GM18511 (cell line): Measurements from ENCODE around the gene SERPINA5.
"Not testable (repeated sequence)": the region's sequence is repeated elsewhere in the genome, so short reads cannot be mapped to it uniquely, and the experiment has no call there.

ENCODE experiments used
- ATAC-seq: cut with Tn5 transposase; IDR thresholded peaks from one replicate; pipeline ENCODE4 v1.9.1; 2021; ENCODE audit warnings: mild to moderate bottlenecking, moderate library complexity; ENCODE audit not compliant: unreplicated experiment

Gene SERPINA5

DNA sequence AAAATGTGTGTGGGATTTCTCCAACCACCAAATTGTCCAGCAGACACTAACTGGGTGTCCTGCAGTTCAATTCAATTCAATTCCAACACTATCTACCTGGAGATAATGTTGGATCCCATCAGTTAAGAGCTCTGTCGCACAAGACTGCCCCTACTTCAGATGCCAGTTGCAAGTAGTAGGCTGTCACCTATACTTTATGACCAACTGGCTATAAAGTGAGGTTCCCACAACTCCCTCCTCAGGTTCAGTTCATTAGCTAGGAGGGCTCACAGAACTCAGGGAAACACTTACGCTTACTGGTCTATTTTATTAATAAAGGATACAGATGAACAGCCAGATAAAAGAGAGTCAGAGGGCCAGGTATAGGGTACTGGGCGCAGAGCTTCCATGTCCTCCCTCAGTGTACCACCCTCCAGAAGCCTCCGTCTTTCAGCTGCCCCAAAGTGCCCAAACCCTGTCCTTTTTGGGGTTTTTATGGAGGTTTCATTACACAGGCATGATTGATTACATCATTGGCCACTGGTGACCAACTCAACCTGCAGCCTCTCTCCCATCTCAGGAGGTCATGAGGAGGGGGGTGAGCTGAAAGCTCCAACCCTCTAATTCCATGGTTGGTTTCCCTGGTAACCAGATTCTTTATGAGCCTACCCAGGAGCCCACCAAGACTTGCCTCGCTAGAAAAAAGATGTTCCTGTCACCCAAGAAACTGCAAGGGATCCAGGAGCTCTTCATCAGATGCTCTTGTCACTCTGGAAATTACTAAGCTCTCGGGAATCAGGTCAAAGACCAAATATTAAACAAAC, 7.5 kb upstream of the SERPINA5 start:
- ATAC-seq, result no peak

DNA sequence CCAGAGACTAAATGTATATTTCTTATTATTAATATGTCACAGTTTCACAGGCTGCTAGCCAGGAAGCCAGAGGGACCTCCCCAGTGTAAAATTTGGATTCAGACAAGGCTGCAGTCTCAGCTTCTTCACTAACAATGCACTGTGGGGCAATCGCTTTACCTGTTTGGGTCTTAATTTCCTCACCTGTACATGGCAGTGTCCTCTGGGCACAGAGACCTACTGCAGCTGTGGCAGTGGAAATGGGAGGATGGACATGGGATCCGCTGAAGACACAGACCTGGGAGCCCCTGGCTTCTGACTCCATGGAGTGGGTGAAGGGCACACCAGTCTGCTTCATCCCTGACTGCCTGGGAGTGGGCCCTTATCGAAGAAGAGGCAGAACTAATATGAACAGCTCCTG, 6.9 kb upstream of the SERPINA5 start:
- no peak for ATAC-seq

DNA sequence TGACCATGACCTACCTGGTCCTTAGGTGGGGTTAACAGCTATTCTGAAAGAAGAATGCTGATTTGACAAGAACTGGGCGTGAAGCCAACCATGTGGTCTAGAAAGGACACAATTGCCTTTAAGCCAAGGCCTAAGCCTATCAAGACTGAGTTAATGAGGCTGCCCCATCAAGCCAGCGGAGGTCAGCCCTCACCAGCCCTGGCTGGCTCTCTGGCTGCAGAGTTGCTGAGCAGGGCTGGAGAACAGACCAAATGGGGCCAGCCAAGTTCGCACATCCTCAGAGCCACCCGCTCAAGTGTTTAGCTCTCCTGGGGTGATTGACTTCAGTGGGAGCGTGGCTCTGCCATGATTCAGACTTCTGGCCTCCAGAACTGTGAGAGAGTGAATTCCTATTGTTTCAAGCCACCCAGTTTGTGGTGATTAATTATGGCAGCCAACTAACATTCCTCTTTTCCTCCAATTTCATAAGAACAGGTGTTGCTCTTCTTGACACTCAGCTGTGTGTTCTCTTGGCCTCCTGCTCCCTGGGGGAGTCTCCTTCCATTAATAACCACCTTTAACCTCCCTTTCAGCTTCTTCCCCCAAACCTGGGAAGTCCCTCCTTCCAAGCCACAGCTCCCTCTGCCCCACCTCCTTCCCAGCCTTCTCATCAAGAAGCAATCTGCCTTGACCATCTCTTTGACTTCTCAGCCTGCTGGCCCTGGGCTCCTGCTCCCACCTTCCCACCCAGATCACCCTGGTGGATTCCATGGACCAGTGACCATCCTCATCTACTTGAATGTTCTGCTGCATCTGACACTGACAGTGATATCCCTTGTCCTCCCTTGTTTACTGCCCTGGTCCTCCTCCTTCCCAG, 5.3 kb upstream of the SERPINA5 start:
- no peak for ATAC-seq

DNA sequence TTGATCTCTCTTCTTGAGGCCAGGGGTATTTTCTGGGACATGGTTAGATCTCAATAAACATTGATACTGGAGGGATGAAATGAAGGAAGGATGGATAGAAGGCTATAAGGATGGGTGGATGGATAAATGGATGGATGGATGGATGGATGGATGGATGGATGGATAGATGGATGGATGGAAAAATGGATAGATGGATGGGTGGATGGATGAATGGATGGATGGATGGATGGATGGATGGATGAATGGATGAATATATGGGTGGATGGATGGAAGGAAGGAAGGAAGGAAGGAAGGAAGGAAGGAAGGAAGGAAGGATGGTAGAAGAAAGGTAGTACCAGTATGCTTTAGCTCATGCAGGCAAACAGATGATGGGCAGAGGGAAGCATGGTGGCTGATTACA, 3.8 kb upstream of the SERPINA5 start:
- not testable (repeated sequence) for ATAC-seq

DNA sequence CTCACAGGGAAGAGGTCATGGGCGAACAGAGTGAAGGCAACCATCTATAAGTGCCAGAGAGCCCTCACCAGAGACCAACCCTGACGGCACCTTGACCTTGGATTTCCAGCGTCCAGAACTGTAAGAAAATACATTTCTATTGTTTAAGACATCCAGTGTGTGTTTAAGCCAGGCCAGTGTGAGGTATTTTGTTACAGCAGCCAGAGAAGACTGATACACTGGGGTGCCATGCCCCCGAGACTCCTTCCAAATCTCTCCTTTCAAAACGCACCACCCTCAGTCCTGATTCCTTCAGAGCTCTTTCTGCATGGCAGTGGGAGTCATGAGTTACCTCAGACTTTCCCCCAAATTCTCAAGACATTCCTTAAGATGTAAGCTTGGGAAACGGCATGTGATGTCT, 2.5 kb upstream of the SERPINA5 start:
- no peak for ATAC-seq

DNA sequence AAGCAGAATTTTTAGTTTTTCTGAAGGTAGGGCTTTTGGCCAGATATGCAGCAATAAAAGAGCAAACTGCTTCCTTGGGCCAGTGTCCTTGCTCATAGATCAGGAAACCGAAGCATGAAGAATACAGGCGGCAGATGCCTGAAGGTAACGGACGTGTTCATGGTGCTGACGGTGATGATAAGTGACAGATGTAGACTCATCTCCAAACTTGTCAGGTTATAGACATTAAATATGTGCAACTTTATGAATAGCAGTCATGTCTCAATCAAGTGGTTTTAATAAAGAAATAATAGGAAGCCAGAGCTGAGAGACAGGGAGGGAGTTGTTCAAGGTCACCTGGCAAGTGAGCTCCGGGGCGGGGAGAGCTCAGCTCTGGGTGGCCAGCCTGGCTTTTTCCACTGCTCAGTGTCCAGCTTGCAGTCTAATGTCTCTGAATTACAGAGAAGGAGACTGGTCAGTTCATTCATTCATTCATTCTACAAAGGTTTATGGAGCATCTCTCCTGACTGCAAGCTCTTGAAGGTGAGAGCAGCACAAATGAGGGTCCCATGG, 1.0 kb downstream of the SERPINA5 start:
- no peak for ATAC-seq

DNA sequence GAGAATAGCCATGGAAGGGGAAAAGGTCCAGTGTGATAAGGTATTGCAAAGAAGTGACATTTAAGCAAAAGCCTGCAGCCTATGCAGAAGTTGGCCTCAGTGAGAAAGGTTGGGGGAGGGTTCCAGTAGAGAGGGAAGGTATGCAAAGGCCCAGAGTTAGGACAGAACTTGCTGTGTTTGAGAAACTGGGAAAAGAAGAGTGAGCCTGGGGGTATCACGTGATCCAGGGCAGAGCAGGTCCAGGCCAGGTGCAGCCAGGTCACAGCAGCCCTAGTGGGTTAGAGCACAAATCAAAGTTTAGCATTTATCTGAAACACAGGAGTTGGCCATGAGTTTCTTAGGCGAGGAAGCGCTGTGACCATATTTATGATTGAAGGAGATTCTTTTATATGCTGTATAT, 1.6 kb downstream of the SERPINA5 start:
- no peak for ATAC-seq

DNA sequence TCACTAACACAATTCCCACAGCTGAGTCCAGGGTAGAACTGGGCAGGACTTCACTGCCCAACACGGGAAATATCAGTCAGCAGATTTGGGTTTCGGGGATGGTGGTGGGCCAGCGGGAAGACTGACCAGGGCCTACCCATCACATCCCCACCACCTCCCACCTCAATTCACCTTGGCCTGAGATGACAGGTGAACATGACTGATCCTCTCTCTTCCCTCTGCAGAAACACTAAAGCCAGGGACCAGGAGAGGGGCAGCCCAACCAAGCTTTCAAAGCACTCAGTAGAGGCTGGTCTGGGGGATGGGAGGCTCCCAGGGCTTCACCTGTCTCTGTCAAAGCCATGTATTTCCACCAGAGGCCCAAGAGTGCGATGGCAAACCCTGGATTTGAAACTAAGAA, 2.3 kb downstream of the SERPINA5 start:
- ATAC-seq, result no peak

DNA sequence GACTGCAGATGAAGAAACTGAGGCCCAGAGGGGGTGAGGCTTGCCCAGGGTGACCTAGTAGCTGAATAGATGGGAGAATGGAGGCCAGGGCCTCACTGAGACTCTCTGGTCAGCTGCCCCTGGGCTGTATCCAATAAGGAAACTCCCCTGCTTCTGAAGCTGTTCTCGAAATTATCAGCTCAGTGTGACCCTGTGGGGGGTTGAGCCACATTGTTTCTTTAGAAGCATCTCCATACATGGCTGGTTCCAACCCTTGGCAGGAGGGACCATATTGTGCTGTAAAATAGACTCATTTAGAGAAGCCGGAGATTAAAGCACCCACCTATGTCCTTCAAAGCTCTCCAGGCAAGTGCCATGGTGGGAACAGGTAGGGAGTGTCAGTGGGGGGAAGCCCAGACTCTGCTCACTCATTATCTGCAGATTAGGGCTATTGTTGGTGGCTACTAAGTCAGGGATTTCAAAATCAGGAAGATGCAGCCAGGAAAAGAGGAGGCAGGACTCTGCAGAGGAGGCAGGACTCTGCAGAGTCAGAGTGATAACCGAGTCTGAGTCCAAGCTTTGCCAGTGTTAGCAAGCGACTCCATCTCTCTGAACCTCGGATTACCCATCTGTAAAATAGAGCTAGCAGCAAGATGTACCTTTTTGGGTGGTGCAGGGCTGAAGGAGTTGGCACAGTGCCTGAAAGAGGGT, 3.5 kb downstream of the SERPINA5 start:
- no peak for ATAC-seq

DNA sequence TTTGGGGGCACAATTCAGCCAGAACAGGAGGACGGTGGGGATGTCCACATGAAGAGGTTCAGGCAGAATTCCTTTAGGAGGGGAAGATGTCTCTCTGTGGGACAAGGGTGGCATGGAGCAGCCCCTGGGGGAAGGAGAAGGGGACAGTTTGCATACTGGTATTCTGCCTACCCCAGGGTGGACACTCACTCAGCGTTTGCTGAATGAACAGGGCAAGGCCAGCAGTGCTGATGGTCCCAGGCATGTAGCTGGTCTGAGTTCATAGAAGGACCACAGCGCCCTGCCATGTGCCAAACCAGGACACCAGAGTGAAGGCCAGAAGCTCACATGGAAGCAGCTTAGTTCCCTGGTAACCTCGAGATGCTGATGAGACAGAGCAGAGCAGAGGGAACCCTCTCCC, 5.4 kb downstream of the SERPINA5 start:
- ATAC-seq, result no peak

DNA sequence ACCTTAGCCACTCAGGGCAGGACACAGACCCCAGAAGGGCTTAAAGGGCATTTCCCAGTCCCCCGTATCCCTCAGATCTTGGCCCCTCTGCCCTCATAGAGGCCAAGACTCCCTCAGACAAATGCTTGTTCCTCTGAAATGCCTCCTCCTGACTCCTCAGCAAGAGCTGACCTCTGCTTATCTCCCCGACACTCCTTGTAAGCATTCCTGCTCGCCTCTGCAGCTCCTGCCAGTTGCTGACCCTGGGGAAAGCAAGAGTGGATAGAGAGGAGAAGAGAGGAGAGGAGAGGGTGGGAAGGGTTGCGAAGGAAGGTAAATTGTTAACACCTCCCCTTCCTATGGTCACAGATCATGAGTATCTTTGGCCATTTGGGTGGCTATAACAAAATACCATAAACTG, 7.1 kb downstream of the SERPINA5 start:
- ATAC-seq, result no peak

DNA sequence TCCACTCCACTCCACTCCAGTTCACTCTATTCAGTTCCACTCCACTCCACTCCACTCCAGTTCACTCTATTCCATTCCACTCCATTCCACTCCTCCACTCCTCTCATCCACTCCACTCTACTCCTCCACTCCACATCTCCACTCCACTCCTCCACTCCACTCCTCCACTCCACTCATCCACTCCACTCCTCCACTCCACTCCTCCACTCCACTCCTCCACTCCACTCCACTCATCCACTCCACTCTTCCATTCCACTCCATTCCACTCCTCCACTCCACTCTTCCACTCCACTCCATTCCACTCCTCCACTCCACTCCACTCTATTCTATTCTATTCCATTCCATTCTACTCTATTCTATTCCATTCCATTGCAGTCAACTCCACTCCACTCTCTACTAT, 9.8 kb downstream of the SERPINA5 start:
- ATAC-seq, result no peak

DNA sequence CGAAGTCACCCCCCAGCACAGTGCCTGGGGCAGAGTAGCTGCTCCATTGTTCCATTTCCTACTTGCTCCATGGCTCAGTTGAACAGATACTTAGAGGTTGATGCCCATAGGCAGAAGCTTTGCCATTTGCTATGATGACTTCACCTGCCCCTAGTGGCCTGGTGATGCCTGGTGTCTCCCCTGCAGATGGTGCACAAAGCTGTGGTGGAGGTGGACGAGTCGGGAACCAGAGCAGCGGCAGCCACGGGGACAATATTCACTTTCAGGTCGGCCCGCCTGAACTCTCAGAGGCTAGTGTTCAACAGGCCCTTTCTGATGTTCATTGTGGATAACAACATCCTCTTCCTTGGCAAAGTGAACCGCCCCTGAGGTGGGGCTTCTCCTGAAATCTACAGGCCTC, 10.6 kb downstream of the SERPINA5 start:
- no peak for ATAC-seq

DNA sequence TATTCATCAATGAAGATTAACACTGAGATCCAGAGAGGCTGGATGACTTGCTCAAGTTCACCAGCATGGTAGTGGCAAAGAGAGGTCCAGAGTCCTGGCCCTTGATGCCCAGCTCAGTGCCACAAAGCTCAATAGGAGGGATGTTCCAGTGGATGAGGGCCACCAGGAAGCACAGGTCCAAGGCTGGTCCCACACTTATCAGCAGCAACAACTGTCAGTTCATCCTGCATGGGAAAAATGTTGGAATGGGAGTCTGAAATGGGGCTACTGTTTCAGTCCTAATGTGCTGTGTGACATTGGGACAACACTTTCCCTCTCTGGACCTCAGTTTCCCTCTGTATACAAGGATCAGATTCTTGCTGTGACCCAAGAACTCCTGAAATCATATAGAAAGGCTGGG, 11.2 kb downstream of the SERPINA5 start:
- no peak for ATAC-seq

DNA sequence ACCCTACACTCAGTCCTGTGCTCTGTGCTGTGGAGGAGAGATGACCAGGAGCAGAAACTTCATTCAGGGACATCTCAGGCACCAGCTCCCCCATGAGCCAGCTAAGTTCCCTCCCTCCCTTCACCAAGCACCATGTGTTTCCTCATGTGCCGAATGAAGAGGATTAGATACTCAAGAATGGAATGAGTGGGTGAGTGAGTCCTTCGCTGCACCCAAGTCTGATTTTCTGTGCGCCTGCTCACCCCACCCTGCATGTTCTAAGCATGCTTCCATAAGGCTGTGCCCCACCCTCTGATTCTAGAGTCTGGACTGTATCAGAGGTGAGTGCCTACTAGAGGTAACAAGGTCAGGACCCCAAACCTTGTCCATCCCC, 12.1 kb downstream of the SERPINA5 start:
- ATAC-seq, result no peak

DNA sequence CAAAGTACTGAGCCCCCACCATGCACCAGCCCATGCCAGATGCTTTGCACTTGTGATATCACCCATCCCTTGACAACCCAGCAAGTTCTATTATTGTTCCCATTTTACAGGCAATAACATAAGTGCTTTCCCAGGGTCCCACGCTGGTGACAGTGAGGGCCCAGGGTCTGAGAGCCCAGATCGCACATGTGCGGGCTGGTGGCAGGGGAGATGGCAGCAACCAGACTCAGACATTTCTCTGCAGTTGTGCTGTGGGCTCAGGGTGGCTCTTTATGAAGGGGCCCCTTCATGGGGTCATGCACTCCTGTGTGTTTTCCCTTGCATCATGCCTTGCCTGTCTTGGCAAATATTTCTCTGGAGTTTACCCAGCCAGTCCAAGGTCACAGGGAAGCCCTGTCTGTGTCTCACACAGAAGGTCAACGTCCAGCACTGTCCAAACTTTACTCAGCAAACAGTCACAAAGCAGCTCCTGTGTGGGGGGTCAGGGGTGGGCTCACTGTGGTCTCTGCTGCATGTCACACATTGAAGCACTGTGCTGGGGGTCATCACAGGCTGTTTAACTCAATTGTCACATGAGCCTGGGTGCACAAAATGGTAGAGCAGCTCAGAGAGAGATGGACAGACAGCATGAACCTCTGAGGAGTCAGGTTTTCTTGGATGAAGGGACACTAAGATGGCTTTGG, 12.7 kb downstream of the SERPINA5 start:
- ATAC-seq, result no peak

DNA sequence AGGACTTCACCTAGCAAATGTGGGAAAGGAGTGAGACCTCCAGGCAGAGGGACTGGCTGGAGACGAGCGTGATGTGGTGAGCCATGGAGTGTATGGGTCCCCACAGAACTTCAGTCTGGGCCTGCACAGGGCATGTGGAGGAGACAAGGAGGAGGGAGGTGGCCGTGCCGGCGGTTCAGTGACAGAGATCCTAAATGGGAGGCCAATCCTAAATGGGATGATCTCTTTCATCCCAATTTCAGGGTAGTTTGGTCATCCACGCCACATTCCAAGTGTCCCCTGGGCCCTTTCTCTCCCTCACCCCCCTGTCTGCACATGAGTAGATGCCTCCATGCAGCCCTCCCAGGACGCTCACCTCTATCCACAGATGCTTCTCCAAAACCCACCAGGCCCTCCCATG, 13.2 kb downstream of the SERPINA5 start:
- ATAC-seq, result no peak

DNA sequence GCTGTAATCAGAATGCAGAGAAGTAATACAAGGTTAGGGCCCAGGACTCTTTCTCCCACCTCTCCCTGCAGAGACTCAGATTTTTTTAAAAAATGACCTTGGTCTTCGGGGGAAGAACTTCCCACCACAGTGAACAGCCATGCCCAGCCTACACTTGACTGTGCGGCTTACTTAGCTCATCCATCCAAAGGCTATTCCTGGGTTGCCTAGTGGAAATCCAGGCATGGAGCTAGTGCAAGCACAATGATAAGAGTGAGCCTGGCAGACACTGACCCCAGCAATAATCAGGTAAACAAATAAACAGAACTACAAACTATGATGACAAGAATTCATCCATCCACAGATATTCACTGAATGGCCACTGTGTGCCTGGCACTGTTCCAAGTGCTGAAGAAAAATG, 14.7 kb downstream of the SERPINA5 start:
- ATAC-seq, result no peak

DNA sequence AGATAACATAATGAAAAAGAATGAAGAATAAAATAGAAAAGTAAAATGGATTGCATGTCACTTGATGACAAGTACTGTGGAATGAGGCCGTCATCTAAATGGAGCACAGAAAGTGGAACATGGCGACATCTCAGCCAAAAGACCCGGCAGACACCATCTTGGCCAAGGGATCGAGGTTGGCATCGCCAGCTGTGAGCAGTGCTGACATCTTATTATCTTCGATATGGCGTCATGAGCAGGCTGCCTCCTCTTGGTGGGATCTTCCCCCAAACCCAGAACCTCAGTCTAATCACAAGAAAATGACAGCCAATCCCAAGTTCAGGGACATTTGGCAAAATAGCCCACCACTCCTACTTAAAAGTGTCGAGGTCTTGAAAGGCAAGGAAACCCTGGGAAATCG, 15.1 kb downstream of the SERPINA5 start:
- no peak for ATAC-seq

DNA sequence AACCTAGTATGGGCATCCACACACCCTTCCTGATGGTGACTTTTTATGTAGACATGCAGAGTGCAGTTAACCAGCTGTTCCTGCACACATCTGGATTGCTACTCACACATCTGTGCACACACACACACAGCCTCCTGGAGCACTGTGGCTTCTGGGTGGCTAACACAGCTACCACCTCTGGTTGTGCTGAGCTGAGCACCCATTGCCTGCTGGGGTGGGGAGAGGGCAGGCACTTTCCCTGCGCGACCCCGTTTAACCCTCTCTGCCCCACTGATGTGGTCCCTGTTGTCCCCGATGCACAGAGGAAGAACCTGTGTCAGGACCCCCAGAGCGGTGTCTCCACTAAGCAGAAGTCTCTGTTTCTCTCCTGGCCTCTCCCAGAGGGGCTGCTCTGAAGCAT, 16.6 kb downstream of the SERPINA5 start:
- no peak for ATAC-seq

DNA sequence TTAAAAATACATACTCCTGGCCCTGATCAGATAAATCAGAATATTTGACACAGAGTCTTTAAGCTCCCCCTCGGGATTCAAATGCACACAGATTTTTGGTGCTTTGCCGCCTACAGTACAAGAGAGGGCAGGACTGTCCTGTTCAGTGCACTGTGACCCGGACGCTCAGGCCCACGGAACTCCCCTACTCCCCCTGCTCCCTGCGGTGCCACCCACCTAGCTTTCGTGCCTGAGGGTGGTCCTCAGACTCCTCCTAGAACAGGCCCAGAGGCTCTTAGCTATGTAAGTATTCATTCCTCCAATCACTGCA, 17.2 kb downstream of the SERPINA5 start:
- ATAC-seq, result no peak
